H9 (cell line): ENCODE results near the gene COL5A2. TPM values are rescaled to one million over a fixed set of nuclear protein-coding genes. Genes with fewer than 3 reads are reported as not detected.

Experiments
- DNase-seq: peaks from one replicate; pipeline ENCODE4 v3.0.0-alpha.2; 2017
- H2AFZ ChIP-seq: one replicate; pipeline ENCODE4 v1.6.1; 2013; ENCODE audit warnings: mild to moderate bottlenecking, low read length, control low read depth, moderate library complexity
- H2AK5ac ChIP-seq: 2 replicates; pipeline ENCODE4 v1.6.1; 2013; ENCODE audit warnings: low read length, control low read depth, mixed read lengths; ENCODE audit not compliant: insufficient read length
- H2BK120ac ChIP-seq: one replicate; pipeline ENCODE4 v1.6.1; 2013; ENCODE audit warnings: low read depth, mild to moderate bottlenecking, low read length, control low read depth, inconsistent platforms; ENCODE audit not compliant: poor library complexity, severe bottlenecking
- H2BK12ac ChIP-seq: 2 replicates; pipeline ENCODE4 v1.6.1; 2013; ENCODE audit warnings: low read length, control low read depth, mixed read lengths, low read depth; ENCODE audit not compliant: insufficient read length
- H2BK15ac ChIP-seq: 2 replicates; pipeline ENCODE4 v1.6.1; 2013; ENCODE audit warnings: low read depth, low read length, control low read depth
- H2BK20ac ChIP-seq: one replicate; pipeline ENCODE4 v1.6.1; 2013; ENCODE audit warnings: low read depth, mild to moderate bottlenecking, low read length, control low read depth, inconsistent platforms; ENCODE audit not compliant: poor library complexity, severe bottlenecking
- H2BK5ac ChIP-seq: 2 replicates; pipeline ENCODE4 v1.6.1; 2013; ENCODE audit warnings: low read length, control low read depth, mixed read lengths; ENCODE audit not compliant: insufficient read length
- H3K14ac ChIP-seq: 2 replicates; pipeline ENCODE4 v1.6.1; 2013; ENCODE audit warnings: low read length, control low read depth; ENCODE audit not compliant: insufficient read depth
- H3K18ac ChIP-seq: 2 replicates; pipeline ENCODE4 v1.6.1; 2013; ENCODE audit warnings: low read depth, mild to moderate bottlenecking, mixed read lengths, low read length, control low read depth; ENCODE audit not compliant: insufficient read length
- H3K23ac ChIP-seq: 2 replicates; pipeline ENCODE4 v1.6.1; 2013; ENCODE audit warnings: low read length, control low read depth, mixed read lengths, low read depth; ENCODE audit not compliant: insufficient read length
- H3K23me2 ChIP-seq: 2 replicates; pipeline ENCODE4 v1.6.1; 2013; ENCODE audit warnings: low read depth, mild to moderate bottlenecking, mixed read lengths, low read length, control low read depth; ENCODE audit not compliant: insufficient read length, poor library complexity, severe bottlenecking
- H3K27ac ChIP-seq: 2 replicates; pipeline ENCODE4 v1.5.1; 2013; ENCODE audit warnings: low read length, control low read depth, mixed read lengths, low read depth; ENCODE audit not compliant: insufficient read length
- H3K27me3 ChIP-seq: 2 replicates; pipeline ENCODE4 v1.6.1; 2013; ENCODE audit warnings: low read length, control low read depth, inconsistent platforms; ENCODE audit not compliant: insufficient read depth
- H3K4ac ChIP-seq: 2 replicates; pipeline ENCODE4 v1.6.1; 2013; ENCODE audit warnings: low read depth, mild to moderate bottlenecking, control low read depth, inconsistent platforms, low read length, moderate library complexity
- H3K4me1 ChIP-seq: 2 replicates; pipeline ENCODE4 v1.6.1; 2013; ENCODE audit warnings: low read length, control low read depth, inconsistent platforms; ENCODE audit not compliant: insufficient read depth
- H3K4me2 ChIP-seq: 2 replicates; pipeline ENCODE4 v1.6.1; 2013; ENCODE audit warnings: low read length, control low read depth, mixed read lengths; ENCODE audit not compliant: insufficient read length, insufficient read depth
- H3K56ac ChIP-seq: 2 replicates; pipeline ENCODE4 v1.6.1; 2013; ENCODE audit warnings: low read depth, mild to moderate bottlenecking, mixed read lengths, low read length, control low read depth; ENCODE audit not compliant: insufficient read length
- H3K79me1 ChIP-seq: 2 replicates; pipeline ENCODE4 v1.6.1; 2013; ENCODE audit warnings: low read depth, mild to moderate bottlenecking, moderate library complexity, low read length, control low read depth, inconsistent platforms; ENCODE audit not compliant: insufficient read depth, poor library complexity, severe bottlenecking
- H3K79me2 ChIP-seq: 2 replicates; pipeline ENCODE4 v1.6.1; 2013; ENCODE audit warnings: low read length, control low read depth, inconsistent platforms; ENCODE audit not compliant: insufficient read depth
- H3K9ac ChIP-seq: 2 replicates; pipeline ENCODE4 v1.6.1; 2013; ENCODE audit warnings: low read length, control low read depth, mixed read lengths; ENCODE audit not compliant: insufficient read length; ENCODE audit errors: extremely low read depth
- H3K9me3 ChIP-seq: one replicate; pipeline ENCODE4 v1.6.1; 2013; ENCODE audit warnings: low read depth, low read length, inconsistent platforms; ENCODE audit not compliant: control insufficient read depth
- H3T11ph ChIP-seq: one replicate; pipeline ENCODE4 v1.6.1; 2013; ENCODE audit warnings: mild to moderate bottlenecking, low read length, control low read depth, inconsistent platforms
- H4K20me1 ChIP-seq: one replicate; pipeline ENCODE4 v1.6.1; 2013; ENCODE audit not compliant: control insufficient read depth, insufficient read length, insufficient read depth
- H4K5ac ChIP-seq: 2 replicates; pipeline ENCODE4 v1.6.1; 2013; ENCODE audit warnings: low read depth, mild to moderate bottlenecking, mixed read lengths, low read length, control low read depth; ENCODE audit not compliant: insufficient read length
- H4K8ac ChIP-seq: replicated peaks from 2 replicates; pipeline ENCODE4 v1.6.1; 2013; ENCODE audit warnings: low read length, control low read depth, mixed read lengths, low read depth; ENCODE audit not compliant: insufficient read length
- H4K91ac ChIP-seq: 2 replicates; pipeline ENCODE4 v1.6.1; 2013; ENCODE audit warnings: low read depth, mild to moderate bottlenecking, moderate library complexity, mixed read lengths, low read length, control low read depth; ENCODE audit not compliant: insufficient read length
- H3K27ac Mint-ChIP-seq, 3 experiments: 2 replicates in 2 of 3; 3 replicates in 1 of 3; pipeline ENCODE4 v1.8.0; 2020 to 2021; ENCODE audit warnings: mixed read lengths in 3 of 3, mild to moderate bottlenecking in 1 of 3, moderate library complexity in 1 of 3
- H3K27me3 Mint-ChIP-seq: 2 replicates; pipeline ENCODE4 v1.8.0; 2021; ENCODE audit warnings: low read depth, mild to moderate bottlenecking, moderate library complexity, mixed read lengths
- H3K36me3 Mint-ChIP-seq, 3 experiments: 2 replicates in 2 of 3; 3 replicates in 1 of 3; pipeline ENCODE4 v1.8.0; 2020 to 2021; ENCODE audit warnings: low read depth in 3 of 3, mixed read lengths in 3 of 3; ENCODE audit not compliant: insufficient read depth in 1 of 3
- H3K4me1 Mint-ChIP-seq, 2 experiments: 2 replicates each; pipeline ENCODE4 v1.8.0; 2020; ENCODE audit warnings: mixed read lengths in 2 of 2
- H3K4me3 Mint-ChIP-seq, 2 experiments: 2 replicates in 1 of 2; 3 replicates in 1 of 2; pipeline ENCODE4 v1.8.0; 2020 to 2021; ENCODE audit warnings: mild to moderate bottlenecking in 2 of 2, mixed read lengths in 2 of 2, moderate library complexity in 1 of 2
- H3K9me3 Mint-ChIP-seq, 2 experiments: 2 replicates in 1 of 2; 3 replicates in 1 of 2; pipeline ENCODE4 v1.8.0; 2020; ENCODE audit warnings: mild to moderate bottlenecking in 2 of 2, mixed read lengths in 2 of 2, moderate library complexity in 1 of 2
- CTCF ChIP-seq: fragments of 200-600 bp; sonication (generic); conservative IDR thresholded peaks from 3 replicates; pipeline ENCODE4 v1.8.0; 2021; ENCODE audit warnings: antibody characterized with exemption, mild to moderate bottlenecking
- WGBS: extraction: QIAGEN DNeasy Blood & Tissue Kit; methylation state at CpG from one replicate; pipeline ENCODE4 v1.1.7; 2013; ENCODE audit warnings: missing lambda C conversion rate, low lambda C conversion rate, mixed read lengths; ENCODE audit not compliant: insufficient read length; ENCODE audit errors: extremely low coverage; 5-methylcytosine and 5-hydroxymethylcytosine counted together
- total RNA-seq: library from RNA; stranded (reverse); gene quantifications from 2 replicates; pipeline ENCODE4 v1.2.1, GENCODE V29; 2021

COL5A2 gene
- total RNA-seq, 1 experiment from 2014 or later = 10.5 TPM

DNA sequence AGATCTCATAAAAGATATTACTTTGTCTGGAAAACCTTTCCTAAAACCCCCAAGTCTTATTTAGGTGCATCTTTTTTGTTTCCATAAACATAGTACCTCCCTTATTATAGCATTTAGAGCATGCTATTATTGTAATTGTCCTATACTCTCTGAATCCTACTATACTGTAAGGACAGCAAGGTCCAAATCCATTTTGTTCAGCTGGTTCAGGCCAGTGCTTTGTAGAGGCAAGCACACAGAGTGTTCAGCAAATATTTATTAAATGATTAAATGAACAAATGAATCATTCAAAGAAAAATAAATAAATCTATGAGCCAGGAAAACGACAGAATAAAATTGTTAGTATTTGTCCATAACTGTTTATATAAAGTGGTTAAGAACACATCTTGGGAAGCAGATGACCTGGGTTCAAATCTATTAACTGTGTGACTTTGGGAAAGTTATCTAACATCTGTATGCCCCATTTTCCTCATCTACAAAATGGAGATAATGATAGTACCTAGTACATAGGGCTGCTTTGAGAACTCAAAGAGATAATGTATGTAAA is 119.4 kb downstream of the COL5A2 start:
- no peak overlapping the region for H3K18ac ChIP-seq
- H2BK15ac ChIP-seq = no peak overlapping the region
- H4K8ac ChIP-seq = no peak overlapping the region
- no peak overlapping the region for H3K14ac ChIP-seq
- no peak overlapping the region for H3K23ac ChIP-seq
- no peak overlapping the region for H3K9ac ChIP-seq
- no peaks in the 10 kb centered on the region for H4K20me1 ChIP-seq
- Mint-ChIP-seq H3K4me1 (no peaks in the 10 kb centered on the region), H3K27ac (no peak overlapping the region), H3K36me3 (no peaks in the 10 kb centered on the region), H3K9me3 (no peaks in the 10 kb centered on the region), H3K4me3 (no peak overlapping the region), H3K27me3 (no peaks in the 10 kb centered on the region)
- H3T11ph ChIP-seq = no peak overlapping the region
- H4K5ac ChIP-seq = no peak overlapping the region
- H3K4ac ChIP-seq = no peak overlapping the region
- H2BK5ac ChIP-seq = no peak overlapping the region
- no peaks in the 10 kb centered on the region for H3K79me1 ChIP-seq
- no peak overlapping the region for H4K91ac ChIP-seq
- H2BK120ac ChIP-seq = no peak overlapping the region
- H2AK5ac ChIP-seq = no peak overlapping the region
- no CpG with 5 or more reads among the region's 1 CpG for WGBS
- TF ChIP-seq CTCF = no peak
- no peaks in the 10 kb centered on the region for H3K4me1 ChIP-seq
- no peak overlapping the region for H2BK20ac ChIP-seq
- H3K4me2 ChIP-seq = no peak overlapping the region
- H2BK12ac ChIP-seq = no peak overlapping the region
- H3K9me3 ChIP-seq = no peaks in the 10 kb centered on the region
- no peak overlapping the region for H3K27ac ChIP-seq
- no peak overlapping the region for H2AFZ ChIP-seq
- H3K56ac ChIP-seq = no peak overlapping the region
- no peaks in the 10 kb centered on the region for H3K23me2 ChIP-seq
- H3K79me2 ChIP-seq = no peaks in the 10 kb centered on the region
- H3K27me3 ChIP-seq = no peaks in the 10 kb centered on the region
- no peak for DNase-seq
